ENCODE results near the gene HTR3B. TPM values are rescaled to one million over a fixed set of nuclear protein-coding genes. Genes with fewer than 3 reads are reported as not detected.

The HTR3B gene
- total and polyA plus RNA-seq, 2 donors (not counting 1 experiment from before 2014, with no cell fraction given) = not detected

- Histone ChIP-seq H3K36me3 (replicated peaks in 1 of 2; ENCODE audit: control extremely low read depth in 1 of 2, control insufficient read depth in 1 of 2, extremely low read depth in 1 of 2, insufficient read depth in 2 of 2, low read length in 1 of 2) (peaks cover under 1 to 4% of the 10 kb centered on the region in 2 experiments), H3K9ac (ENCODE audit: low read length) (no peak overlapping the region), H3K27me3 (replicated peaks in 1 of 4; ENCODE audit: control extremely low read depth in 1 of 4, control insufficient read depth in 3 of 4, insufficient read depth in 4 of 4, low read length in 3 of 4) (no peaks in the 10 kb centered on the region), H3K4me3 (ENCODE audit: control extremely low read depth in 1 of 5, extremely low read depth in 1 of 5, insufficient read depth in 1 of 5, low read depth in 2 of 5, low read length in 4 of 5) (no peak overlapping the region), H3K9me3 (ENCODE audit: control extremely low read depth in 1 of 3, control insufficient read depth in 2 of 3, insufficient read depth in 1 of 3, low read length in 2 of 3) (no peaks in the 10 kb centered on the region), H2AFZ (ENCODE audit: insufficient read depth, low read depth, low read length, poor library complexity, severe bottlenecking) (no peak overlapping the region), H3K4me2 (replicated peaks; ENCODE audit: low read depth, low read length, poor library complexity, severe bottlenecking) (peak overlapping the region; percentile 21), H3K27ac (ENCODE audit: low read length in 2 of 2) (peak overlapping the region in 1 of 2 donors; percentile 31), H3K79me2 (ENCODE audit: control insufficient read depth, insufficient read depth, low read length) (peaks cover 88% of the 10 kb centered on the region), H4K20me1 (ENCODE audit: control insufficient read depth, insufficient read depth, low read length, poor library complexity, severe bottlenecking) (peaks cover 59% of the 10 kb centered on the region), H3K4me1 (ENCODE audit: control insufficient read depth in 2 of 2, insufficient read depth in 2 of 2, low read length in 2 of 2) (peaks cover 7 to 10% of the 10 kb centered on the region in 2 donors)
- TF ChIP-seq CTCF (IDR thresholded peaks at IDR 0.05) = no peak
- no peak for TF ChIP-seq EZH2 (IDR thresholded peaks at IDR 0.05; ENCODE audit: borderline replicate concordance, insufficient read depth, low read depth, low read length, poor library complexity, severe bottlenecking)
- ATAC-seq (ENCODE audit: low read depth) = no peak
- DNase-seq = no peak
- Mint-ChIP-seq H3K9me3 (ENCODE audit: insufficient read depth) (no peaks in the 10 kb centered on the region), H3K27me3 (no peaks in the 10 kb centered on the region), H3K4me1 (peaks cover 35% of the 10 kb centered on the region), H3K4me3 (peak overlapping the region; percentile 37), H3K27ac (no peak overlapping the region)
- POLR2A ChIA-PET = interaction anchor here (0.7 kb wide), 1 partner anchor 8 kb away, joined by 3 read pairs; no protein-coding TSS in a partner anchor
- CTCF ChIA-PET = interaction anchor here (0.7 to 1.1 kb wide), 3 partner anchors 14 to 54 kb away, joined by 3 to 4 read pairs (median 3); no protein-coding TSS in a partner anchor
- intact Hi-C loops (cut with micrococcal nuclease) = no loop called here
These were observed 44.9 kb upstream of the HTR3B start for GRCh38 chr11:113859665-113860064.

- DNase-seq (no peak), ATAC-seq (ENCODE audit: low read depth) (no peak)
- Histone ChIP-seq H3K27me3 (replicated peaks in 1 of 4; ENCODE audit: control extremely low read depth in 1 of 4, control insufficient read depth in 3 of 4, insufficient read depth in 4 of 4, low read length in 3 of 4) (no peaks in the 10 kb centered on the region), H3K36me3 (replicated peaks in 1 of 2; ENCODE audit: control extremely low read depth in 1 of 2, control insufficient read depth in 1 of 2, extremely low read depth in 1 of 2, insufficient read depth in 2 of 2, low read length in 1 of 2) (peaks cover 4 to 6% of the 10 kb centered on the region in 2 experiments), H3K4me1 (ENCODE audit: control insufficient read depth in 2 of 2, insufficient read depth in 2 of 2, low read length in 2 of 2) (peaks cover 7 to 10% of the 10 kb centered on the region in 2 donors), H3K79me2 (ENCODE audit: control insufficient read depth, insufficient read depth, low read length) (peaks cover 97% of the 10 kb centered on the region), H2AFZ (ENCODE audit: insufficient read depth, low read depth, low read length, poor library complexity, severe bottlenecking) (no peak overlapping the region), H3K4me2 (replicated peaks; ENCODE audit: low read depth, low read length, poor library complexity, severe bottlenecking) (no peak overlapping the region), H3K4me3 (ENCODE audit: control extremely low read depth in 1 of 5, extremely low read depth in 1 of 5, insufficient read depth in 1 of 5, low read depth in 2 of 5, low read length in 4 of 5) (no peak overlapping the region), H3K9me3 (ENCODE audit: control extremely low read depth in 1 of 3, control insufficient read depth in 2 of 3, insufficient read depth in 1 of 3, low read length in 2 of 3) (no peaks in the 10 kb centered on the region), H3K27ac (ENCODE audit: low read length in 2 of 2) (no peak overlapping the region), H4K20me1 (ENCODE audit: control insufficient read depth, insufficient read depth, low read length, poor library complexity, severe bottlenecking) (peaks cover 59% of the 10 kb centered on the region), H3K9ac (ENCODE audit: low read length) (no peak overlapping the region)
- 90% methylated on average over 3 of the region's 5 CpGs for WGBS (ENCODE audit: insufficient coverage)
- TF ChIP-seq EZH2 (IDR thresholded peaks at IDR 0.05; ENCODE audit: borderline replicate concordance, insufficient read depth, low read depth, low read length, poor library complexity, severe bottlenecking) (no peak), CTCF (IDR thresholded peaks at IDR 0.05) (no peak)
- H3K9me3 Mint-ChIP-seq (ENCODE audit: insufficient read depth) = no peaks in the 10 kb centered on the region
- H3K4me3 Mint-ChIP-seq = no peak overlapping the region
- intact Hi-C loops (cut with micrococcal nuclease) = no loop called here
- H3K27me3 Mint-ChIP-seq = no peaks in the 10 kb centered on the region
- ChIA-PET CTCF (interaction anchor here (1.0 kb wide), 1 partner anchor 399 kb away, joined by 4 read pairs; no protein-coding TSS in a partner anchor), POLR2A (no interaction called here)
- H3K27ac Mint-ChIP-seq = no peak overlapping the region
- peaks cover 34% of the 10 kb centered on the region for H3K4me1 Mint-ChIP-seq
These were observed 42.2 kb upstream of the HTR3B start for GRCh38 chr11:113862435-113862834.

All from B cell (primary cell).